Stimulated activated naive CD4-positive, alpha-beta T cell (primary cell): ENCODE results near the gene ADNP2.
"Not testable (repeated sequence)": the region's sequence is repeated elsewhere in the genome, so short reads cannot be mapped to it uniquely, and the experiment has no call there.

ENCODE experiments used
- DNase-seq, 6 experiments: peaks; one replicate each; lab custom pipeline; 2025; lab: John Stamatoyannopoulos, UW

The ADNP2 gene

DNA sequence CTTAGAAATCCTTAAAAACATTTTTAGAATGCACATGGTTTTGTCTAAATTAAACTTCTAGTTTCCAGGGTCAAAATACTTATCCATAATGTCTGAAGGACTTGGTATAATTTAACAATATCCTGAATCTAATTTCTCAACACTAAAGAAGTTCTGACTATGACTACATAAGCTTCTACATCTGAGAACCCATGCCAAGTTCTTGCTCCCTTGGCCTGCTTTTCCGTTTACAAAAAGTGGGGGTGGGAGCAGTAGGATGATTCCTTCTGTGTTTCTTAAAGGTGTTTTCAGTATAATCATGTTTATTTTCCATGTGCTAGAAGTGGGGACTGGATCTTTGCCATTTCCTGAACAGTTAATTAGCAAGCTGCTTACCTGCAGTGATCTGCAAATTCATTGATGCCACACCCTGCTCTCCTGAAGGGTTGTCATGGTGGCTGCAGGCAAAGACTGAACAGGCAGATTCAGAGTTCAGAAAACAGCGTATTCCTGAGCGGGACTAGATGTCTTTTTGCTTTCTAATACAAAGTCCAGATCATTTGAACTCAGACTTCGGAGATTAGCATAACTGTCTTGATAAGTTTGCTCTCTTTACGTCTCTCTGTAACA lies 36.2 kb downstream of the ADNP2 start:
- no peak for DNase-seq

DNA sequence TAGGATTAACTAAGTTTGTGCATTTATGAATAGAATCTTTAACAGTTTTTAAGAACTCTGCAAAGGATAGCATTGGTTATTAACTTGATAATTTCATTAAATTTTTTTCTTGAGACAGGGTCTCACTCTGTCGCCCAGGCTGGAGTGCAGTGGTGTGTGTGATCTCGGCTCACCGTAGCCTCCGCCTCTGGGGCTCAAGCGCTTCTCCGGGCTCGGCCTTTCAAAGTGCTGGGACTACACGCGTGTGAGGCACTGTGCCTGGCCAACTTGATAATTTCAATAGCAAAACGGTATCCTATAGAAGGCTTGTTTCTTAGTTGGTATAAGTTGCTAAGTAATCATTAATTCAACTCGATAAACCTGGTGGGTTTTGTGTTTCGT lies 38.0 kb downstream of the ADNP2 start:
- DNase-seq = no peak

DNA sequence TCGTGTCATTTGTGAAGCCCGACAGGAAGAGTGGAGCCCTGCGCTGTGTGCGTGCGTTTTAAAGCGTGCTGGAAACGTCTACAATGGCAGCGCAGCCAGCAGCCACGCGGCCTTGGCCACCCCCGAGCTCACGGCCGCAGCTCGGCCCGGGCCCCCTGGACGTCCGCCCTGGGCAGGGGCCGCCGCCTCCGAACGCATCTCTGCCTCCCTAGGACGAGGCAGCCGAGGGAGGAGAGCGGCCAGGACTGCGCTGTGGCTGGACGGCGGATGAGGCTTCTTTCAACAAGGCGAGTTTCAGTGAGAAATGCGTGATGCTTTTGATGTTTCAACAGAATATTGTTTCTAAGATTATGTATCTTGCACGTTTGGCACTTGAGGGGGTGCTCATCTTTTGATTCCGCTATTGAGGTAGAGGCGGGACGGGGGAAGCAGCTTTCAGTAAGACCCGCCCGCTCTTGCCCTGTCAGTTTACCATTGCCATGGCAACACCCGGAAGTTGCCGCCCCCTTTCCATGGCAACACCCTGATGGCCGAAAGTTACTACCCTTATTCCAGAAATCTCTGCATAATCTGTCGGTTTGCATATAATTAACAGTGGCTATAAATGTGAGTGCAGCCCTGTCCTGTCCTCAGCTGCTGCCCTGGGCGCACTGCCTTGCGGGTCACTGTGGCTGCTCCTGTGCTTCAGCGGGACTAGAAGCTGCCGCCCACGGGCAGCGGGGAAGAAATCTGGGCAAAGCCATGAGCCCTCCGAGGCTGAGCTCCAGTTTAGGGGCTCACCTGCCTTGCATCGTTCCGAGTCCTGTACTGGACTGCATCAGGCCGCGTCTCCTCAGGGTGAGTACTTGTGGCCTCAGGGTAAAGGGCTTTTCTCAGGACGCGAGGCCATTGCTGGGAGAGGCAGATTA lies 38.6 kb downstream of the ADNP2 start:
- peak; percentile 32 to 67 (median 56) for DNase-seq

DNA sequence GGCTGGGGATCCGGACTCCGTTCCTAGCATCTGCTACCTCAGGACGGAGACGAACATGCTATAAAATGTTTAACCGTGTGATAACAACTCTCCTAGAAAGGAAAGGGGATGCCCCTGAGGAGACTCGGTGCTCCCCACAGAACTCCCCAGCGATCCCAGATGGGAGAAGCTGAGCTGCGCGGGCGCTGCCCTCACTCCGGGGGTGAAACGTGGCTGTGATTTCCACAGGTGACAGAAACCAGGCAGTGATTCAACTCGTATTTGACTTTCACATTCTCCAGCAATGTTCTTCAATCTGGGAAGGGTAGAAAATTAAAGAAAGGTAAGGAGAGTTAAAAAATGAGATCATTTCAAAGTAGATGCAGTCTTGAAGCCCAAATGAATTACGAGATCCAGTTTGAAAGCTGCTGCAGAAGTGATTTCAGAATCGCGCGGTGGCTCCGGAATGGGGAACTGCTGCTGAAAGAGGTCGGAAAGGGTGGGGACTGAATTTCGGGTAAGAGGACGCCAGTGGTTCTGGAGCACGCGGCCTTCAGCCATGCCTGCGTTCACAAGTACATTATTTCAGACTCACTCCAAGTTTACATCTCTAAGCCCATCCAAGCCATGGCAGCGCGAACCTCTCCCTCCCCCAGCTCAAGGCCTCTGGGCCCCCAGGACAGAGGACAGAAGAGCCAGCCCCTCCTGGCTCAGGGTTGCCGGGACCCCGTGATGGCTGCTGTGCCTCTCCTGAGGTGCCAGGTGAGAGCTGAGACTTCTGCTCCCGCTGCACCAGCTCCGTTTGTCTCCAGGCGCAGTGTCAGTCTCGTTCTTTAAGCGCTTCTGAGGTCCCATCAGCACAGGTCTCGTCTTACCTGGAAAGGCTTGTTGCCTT lies 39.5 kb downstream of the ADNP2 start:
- DNase-seq = no peak

DNA sequence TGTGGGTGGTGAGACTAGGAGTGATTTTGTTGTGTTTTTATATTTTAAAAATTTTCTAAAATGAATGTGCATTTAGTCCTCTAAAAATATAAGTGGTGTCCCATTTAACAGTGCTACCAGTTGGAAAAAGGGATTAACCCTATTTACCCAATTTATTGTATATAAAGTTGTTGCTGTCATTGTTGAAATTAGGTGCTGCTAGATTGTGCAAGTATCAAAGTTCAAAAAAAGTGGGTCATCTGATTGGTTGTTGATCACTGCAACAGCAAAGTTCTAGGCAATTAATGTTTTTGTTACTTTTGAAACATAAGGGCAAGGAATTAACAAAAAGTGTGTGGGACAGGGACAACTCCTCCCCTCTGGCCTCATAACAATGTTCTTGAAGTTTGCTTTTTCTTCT lies 40.6 kb downstream of the ADNP2 start:
- no peak for DNase-seq

DNA sequence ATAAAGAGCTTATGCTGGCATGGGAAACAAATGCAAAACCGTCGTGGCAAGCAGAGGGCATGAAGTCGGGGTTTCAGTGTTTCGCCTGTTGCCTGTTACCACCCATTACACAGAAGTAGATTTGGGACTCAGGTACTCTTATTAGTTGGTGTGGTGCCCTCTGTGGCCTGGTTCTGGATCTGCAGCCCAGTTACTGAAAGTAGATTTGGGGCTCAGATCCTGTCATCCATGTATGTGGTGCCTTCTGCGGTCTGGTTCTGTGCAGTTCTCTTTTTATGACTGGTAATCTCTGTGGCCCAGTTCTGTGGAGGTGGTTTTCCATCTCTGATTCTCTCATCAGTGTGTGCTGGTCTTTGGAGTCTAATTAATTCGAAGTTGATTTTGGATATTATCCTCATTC lies 45.2 kb downstream of the ADNP2 start:
- DNase-seq = no peak

DNA sequence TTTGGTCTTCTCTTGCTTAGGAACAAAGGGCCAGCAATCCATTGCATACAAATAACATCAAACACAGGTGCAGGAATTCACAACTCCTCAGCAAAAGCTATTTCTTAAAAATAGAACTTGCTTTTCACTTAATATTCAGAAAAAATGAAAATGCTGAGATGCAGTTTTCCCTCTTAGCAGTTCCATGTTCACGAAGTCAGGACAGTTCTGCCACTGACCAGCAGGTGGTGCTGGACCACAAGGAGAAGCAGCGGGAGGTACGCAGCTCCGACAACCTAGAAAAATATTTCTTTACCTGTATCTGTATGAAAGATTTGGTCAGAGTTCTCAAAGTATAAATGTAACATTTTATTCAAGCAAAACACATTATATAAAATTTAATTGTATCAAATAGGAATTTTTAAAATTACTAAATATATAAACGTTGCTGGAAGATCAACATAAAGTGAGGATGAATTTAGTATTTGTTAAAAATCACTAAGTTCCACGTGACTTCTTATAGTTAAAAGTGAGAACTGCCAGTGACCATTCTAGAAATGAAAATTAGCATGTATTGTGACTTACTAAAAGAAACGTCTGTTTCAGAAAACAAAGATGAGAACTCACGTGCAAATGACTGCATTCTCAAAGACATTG lies 48.8 kb downstream of the ADNP2 start:
- peak; percentile 18 to 54 (median 44) for DNase-seq

DNA sequence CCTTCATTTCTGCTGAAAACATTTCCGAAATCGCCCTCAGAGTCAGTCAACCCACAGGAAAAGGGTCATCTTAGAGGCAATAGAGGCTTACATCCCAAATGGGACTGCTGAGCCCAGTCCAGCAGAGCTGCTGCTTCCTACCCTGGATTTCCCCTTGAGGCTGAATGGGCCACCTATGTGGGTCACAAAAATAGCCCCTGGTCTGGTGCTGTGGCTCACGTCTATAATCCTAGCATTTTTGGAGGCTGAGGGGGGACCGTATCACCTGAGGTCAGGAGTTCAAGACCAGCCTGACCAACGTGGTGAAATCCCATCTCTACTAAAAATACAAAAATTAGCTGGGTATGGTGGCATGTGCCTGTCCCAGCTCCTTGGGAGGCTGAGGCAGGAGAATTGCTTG lies 49.3 kb downstream of the ADNP2 start:
- no peak for DNase-seq

DNA sequence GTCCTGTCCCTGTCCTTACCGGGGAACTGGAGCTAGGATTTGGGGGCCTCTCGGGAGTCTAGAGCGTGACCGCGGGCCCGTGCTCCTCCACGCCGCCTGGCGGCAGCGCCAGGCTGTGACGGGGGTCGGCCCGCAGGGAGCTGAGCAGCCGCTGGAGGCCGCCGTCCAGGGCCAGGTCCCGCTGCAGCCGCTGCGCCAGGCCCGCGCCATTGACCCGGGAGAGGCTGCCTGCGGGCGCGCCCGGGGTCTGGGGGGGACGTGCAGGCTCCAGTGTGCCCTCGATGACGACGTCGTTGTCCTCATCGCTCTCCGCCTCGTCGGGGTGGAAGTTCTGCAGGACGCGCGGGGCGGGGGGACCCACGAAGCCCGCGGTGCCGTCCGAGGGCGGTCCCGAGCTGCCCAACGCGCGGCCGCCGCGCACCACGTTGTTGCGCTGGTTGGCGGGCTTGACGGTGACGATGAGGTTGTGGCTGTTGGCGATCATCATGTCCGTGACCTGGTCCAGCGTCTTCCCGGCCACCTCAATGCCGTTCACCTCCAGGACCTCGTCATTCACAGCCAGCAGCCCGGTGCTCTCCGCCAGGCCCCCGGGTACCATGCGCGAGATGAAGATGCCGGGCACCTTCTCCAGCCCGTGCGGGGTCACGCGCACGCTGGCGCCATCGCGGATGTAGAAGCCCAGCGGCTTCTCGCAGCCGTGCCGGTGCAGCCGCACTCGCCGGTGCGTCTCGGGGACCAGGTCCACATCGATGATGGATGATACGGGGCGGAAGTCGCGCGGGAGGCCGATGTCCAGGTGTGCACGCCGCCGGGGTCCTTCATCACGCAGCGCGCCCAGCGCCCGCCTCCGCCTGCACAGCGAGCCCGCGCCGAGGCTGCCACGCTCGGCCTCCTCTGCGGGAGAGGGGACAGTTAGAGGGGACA lies 50.9 kb downstream of the ADNP2 start:
- peak in 1 of 6 experiments; percentile 10 for DNase-seq

DNA sequence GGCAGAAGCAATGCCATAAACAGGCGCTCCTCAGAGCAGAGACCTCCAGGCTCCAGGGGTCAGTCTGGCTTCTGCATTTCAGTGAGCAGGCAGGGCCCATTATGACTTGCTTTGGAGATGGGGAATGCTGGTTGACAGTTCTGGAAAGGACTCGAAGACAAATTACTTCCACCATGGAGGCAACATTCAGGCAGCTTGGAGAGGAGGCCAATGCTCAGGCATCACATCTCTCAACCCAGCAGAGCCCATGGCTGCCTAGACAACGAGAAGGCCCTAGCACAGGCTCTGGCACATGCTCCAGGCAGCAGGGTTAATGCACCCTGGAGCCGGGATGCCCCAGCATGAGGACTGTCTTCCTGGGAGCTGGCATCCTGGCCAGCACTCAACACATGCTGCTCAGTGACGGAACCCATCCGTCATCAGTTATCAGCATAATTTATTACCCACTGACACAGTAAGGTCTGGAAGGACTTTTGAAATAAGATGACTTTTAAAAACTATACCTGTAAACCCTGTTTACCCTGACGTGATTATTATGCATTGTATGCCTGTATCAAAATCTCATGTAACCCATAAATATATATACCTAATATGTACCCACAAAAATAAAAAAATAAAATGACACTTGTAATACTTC lies 52.8 kb downstream of the ADNP2 start:
- no peak for DNase-seq

DNA sequence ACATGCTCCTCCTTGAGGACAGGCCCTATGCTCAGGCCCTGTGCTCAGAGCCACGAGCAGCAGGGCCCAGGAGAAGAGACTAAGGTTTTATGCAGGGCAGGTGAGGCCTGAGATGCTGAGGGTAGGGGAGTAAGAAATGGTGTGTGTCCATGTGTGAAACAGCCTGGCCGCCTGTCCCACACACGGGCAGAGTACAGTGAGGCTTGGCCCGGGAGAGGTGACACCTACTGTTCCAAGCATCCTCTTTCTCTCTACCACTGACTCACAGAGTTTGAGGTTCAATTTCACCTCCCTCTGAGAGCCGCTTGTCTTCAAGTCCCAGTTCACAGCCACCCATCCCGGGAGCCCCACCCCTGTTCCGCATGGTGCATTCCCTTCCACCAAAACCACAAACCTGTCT lies 54.1 kb downstream of the ADNP2 start:
- DNase-seq = no peak

DNA sequence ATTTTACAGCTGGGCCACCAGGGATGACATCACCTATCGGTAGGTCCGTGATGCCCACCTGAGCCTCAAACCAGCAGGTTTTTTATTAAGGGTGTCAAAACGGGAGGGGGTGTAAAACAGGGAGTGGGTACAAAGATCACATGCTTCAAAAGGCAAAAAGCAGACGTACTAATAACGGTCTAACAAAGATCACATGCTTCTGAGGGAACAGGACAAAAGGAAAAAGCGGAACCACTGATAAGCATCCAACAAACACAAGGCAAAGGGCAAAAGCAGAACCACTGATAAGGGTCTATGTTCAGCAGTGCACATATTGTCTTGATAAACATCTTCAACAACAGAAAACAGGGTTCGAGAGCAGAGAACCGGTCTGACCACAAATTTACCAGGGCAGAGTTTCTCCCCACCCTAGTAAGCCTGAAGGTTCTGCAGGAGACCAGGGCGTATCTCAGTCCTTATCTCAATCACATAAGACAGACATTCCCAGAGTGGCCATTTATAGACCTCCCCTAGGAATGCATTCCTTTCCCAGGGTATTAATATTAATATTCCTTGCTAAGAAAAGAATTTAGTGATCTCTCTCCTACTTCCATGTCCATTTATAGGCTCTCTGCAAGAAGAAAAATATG lies 55.8 kb downstream of the ADNP2 start:
- DNase-seq = not testable (repeated sequence)

DNA sequence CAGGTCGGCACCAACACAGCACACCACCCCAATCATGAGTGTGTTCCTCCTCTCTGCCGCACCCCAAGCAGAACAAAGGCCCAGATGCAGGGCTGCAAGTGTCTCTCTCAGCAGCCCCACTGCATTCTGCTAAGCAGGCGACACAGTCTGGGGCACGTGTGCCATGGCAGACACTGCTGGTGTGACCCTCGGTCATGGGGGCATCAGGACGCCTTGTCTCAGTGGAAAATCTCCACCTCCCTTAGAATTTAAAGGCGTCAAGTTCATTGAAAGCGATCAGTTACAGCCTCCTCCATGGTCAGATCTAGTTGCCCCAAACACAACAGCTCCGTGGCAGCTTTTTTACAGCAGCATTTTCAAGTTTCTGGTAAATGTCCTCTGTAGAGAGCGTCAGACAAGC lies 57.2 kb downstream of the ADNP2 start:
- DNase-seq = no peak

DNA sequence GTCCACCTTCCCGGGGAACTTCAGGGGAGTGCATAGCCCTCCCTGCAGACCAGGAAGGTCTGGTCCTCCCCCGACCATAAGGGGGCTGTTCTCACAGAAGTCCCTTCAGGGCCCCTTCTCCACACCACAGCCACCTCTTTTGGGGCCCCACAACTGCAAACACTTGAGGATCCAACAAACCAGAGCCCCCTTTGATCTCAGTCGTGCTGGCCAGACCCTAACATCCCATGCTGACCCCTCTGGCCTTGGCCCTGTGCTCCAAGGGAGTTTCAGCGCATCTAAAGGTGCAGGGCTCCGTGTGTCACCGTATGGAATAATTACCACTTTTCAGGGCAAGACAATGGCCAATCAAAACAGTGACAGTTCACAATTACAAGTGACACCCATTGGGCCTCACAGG lies 57.7 kb downstream of the ADNP2 start:
- no peak for DNase-seq

DNA sequence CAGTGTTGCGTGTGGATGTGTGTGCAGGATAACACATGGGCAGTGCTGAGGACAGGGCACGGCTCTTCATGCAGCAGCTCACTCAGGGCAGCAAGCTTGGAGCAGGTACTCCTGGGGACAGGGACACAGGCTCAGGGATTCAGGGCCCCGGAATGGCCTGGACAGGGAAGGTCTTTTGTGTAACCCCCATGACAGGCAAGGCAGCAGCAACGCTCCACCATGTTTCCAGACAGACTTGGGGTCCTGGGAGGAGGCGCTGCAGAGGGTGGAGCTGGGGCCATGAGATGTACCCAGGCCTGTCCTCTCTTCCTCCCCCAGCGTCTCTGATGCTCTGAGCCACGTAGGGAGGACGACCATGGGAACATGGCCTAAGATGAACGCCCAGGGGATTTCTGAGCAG lies 58.3 kb downstream of the ADNP2 start:
- DNase-seq = no peak

DNA sequence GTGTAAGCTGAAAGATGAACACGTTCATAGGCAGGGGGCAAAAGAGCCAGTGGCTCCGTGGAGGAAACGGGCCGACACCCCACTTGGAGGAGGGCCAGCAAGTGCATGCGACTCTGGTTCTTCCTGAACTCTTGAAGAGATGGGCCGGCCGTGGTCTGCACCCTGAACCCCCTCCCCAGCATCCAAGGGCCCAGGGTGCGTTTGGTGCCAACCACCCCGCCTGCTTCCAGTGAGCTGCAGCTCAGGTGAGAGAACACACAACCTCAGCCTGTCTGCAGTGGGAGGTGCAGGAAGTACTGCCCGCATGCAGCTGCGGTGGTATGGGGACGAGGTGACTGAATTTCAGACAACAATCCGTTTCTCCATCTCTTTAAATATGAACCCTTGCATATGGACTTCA lies 58.9 kb downstream of the ADNP2 start:
- DNase-seq = no peak

DNA sequence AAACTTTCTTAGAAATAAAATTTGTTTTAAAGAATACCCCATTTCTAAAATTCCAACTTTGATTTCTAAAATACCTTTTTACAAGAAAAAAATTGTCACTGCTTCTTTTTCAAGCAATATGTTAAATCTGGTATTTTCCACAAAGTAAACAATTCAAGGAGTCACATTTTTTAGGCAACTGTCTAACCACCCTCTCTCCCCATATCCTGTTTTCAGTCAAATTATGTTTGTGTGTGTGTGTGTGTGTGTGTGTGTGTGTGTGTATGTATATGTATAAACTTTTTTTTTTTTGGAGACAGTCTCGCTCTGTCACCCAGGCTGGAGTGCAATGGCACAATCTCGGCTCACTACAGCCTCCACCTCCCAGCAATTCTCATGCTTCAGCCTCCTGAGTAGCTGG lies 59.3 kb downstream of the ADNP2 start:
- no peak for DNase-seq

DNA sequence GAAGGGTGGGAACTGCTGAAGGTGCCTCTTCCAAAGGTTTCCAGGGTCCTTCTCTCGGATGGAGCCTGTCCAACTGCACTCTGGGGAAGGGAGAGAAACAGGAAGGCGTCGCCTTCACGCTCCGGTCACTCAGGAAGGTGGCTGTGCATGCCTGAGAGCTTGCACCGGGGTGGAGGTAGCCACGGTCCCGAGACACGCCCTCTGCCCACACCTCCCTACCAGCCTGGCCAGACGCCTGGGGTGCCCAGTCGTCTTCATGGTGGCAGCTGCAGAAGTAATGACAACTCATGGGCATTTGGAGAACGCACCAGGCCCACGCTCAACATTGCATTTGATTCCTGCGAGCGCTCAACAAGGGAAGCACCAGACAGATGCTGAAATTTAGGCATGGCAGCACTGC lies 59.9 kb downstream of the ADNP2 start:
- no peak for DNase-seq

DNA sequence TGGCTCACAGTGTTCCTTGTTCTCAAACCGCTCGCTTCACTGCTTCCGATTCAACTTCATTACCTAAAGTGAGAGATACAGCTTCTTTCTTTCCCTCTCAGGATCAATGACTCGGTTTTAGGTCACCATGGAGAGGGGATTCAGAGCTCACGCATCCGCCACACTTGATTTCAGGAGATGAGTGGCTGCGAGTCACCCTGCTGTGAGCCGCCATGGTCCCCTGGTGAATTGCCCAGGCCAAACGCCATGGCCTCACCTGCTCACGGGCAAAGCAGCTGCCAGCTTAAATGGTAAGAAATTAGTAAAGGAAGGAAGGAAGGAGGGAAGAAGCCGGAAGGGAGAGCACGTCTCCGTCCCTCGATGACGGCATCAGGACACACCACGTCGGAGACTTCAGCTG lies 60.5 kb downstream of the ADNP2 start:
- DNase-seq = no peak

DNA sequence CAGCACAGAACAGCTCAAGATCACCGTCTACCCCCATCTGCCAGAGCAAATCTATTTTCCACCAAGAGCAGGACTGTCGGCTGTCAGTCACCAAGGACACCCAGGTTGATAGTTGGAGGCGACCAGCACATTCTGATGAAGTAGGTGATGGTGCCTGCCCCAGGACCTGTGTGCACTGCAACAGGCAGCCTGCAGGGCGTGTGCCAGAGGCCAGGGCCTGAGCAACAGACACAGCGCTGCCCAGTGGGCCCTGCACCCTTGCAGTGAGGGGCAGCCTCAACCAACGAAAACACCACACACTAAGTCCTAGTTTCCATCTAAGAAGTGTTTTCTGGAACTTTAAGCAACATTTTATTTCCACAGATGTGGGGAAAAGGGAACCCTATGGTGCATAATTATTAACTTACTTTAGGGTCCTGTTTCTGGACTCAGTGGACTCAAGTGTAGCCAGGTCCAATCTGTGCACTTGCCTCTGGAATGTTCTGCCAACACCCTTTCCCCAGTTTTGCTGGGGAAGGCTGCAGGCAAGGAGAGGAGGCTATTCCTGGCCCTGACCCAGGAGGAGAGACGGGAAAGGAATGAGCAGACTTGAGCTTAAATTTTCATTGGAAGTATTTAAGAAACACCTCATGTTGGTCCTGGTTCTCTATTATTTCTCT lies 61.5 kb downstream of the ADNP2 start:
- no peak for DNase-seq
